OCI-LY7 (cell line): Measurements from ENCODE around the gene GK. TPM values are rescaled to one million over a fixed set of nuclear protein-coding genes. Genes with fewer than 3 reads are reported as not detected.
A peak's percentile ranks its signal among the peaks of the same experiment; 100 is the strongest.

Experiments
- BruUV-seq: library from RNA; stranded (reverse); fragments of 400-500 nt; replicated peaks from 2 replicates; lab custom pipeline; 2021; lab: Mats Ljungman, UMichigan
- CTCF ChIA-PET: fragments of 300-600 bp; sonication (Branson Sonifier 250); formaldehyde crosslinking; loops from one replicate; lab custom pipeline; 2022; ENCODE audit warnings: antibody characterized with exemption; ENCODE audit not compliant: unreplicated experiment; lab: Charles Lee
- POLR2A ChIA-PET: fragments of 300-600 bp; sonication (Branson Sonifier 250); formaldehyde crosslinking; loops from one replicate; lab custom pipeline; 2022; ENCODE audit warnings: antibody characterized with exemption; lab: Charles Lee
- DNase-seq: peaks from one replicate; pipeline ENCODE4 v3.0.0-alpha.2; 2015; ENCODE audit warnings: low spot score
- H2AFZ ChIP-seq: fragments of 200-600 bp; sonication (generic), shearing (Covaris generic); 2 replicates; pipeline ENCODE4 v1.6.1; 2014; ENCODE audit warnings: mild to moderate bottlenecking, antibody characterized with exemption, low read length, moderate library complexity
- H3K27ac ChIP-seq: fragments of 200-600 bp; sonication (generic); 2 replicates; pipeline ENCODE4 v1.5.1; 2014; ENCODE audit warnings: mixed run types, low read depth, mild to moderate bottlenecking, moderate library complexity, low read length, inconsistent platforms; ENCODE audit not compliant: poor library complexity, severe bottlenecking
- H3K36me3 ChIP-seq: fragments of 200-600 bp; sonication (generic); 2 replicates; pipeline ENCODE4 v1.6.1; 2014; ENCODE audit warnings: mild to moderate bottlenecking, antibody characterized with exemption, low read length, moderate library complexity, mixed read lengths; ENCODE audit not compliant: insufficient read depth
- H3K4me1 ChIP-seq: fragments of 200-600 bp; sonication (generic); 2 replicates; pipeline ENCODE4 v1.5.1; 2014; ENCODE audit warnings: mild to moderate bottlenecking, low read length; ENCODE audit not compliant: insufficient read depth, poor library complexity, severe bottlenecking
- H3K4me2 ChIP-seq: fragments of 200-600 bp; sonication (generic); 2 replicates; pipeline ENCODE4 v1.6.1; 2014; ENCODE audit warnings: mild to moderate bottlenecking, low read length
- H3K4me3 ChIP-seq: fragments of 200-600 bp; sonication (generic); 2 replicates; pipeline ENCODE4 v1.5.1; 2014; ENCODE audit warnings: mild to moderate bottlenecking, low read depth, low read length; ENCODE audit not compliant: poor library complexity, severe bottlenecking
- H3K79me2 ChIP-seq: fragments of 200-600 bp; sonication (generic); 2 replicates; pipeline ENCODE4 v1.6.1; 2016; ENCODE audit warnings: low read depth, mild to moderate bottlenecking, low read length, moderate library complexity, mixed read lengths; ENCODE audit not compliant: insufficient read depth
- H3K9me2 ChIP-seq: fragments of 200-600 bp; sonication (generic); 2 replicates; pipeline ENCODE4 v1.6.1; 2016; ENCODE audit warnings: mild to moderate bottlenecking, low read length, mixed read lengths; ENCODE audit not compliant: insufficient read depth
- H3K9me3 ChIP-seq: fragments of 200-600 bp; sonication (generic); 2 replicates; pipeline ENCODE4 v1.6.1; 2014; ENCODE audit warnings: mild to moderate bottlenecking, mixed run types, low read length, mixed read lengths
- H4K20me1 ChIP-seq: fragments of 200-600 bp; sonication (generic); 2 replicates; pipeline ENCODE4 v1.6.1; 2014; ENCODE audit warnings: mild to moderate bottlenecking, antibody characterized with exemption, low read length, moderate library complexity, mixed read lengths; ENCODE audit not compliant: insufficient read depth
- CTCF ChIP-seq: fragments of 200-600 bp; sonication (generic); conservative IDR thresholded peaks from 2 replicates; pipeline ENCODE4 v1.5.1; 2014; ENCODE audit warnings: mild to moderate bottlenecking, antibody characterized with exemption, low read length, moderate library complexity, mixed read lengths
- EZH2phosphoT487 ChIP-seq: fragments of 200-600 bp; sonication (generic); IDR thresholded peaks from 2 replicates; pipeline ENCODE4 v1.6.1; 2018; ENCODE audit warnings: low read depth, borderline replicate concordance, mild to moderate bottlenecking, mixed run types, antibody characterized with exemption, low read length, moderate library complexity, mixed read lengths
- intact Hi-C: fragments of 100-400 bp; cut with micrococcal nuclease; formaldehyde crosslinking; loops from one replicate; pipeline ENCODE4 v1.10.0; 2022; ENCODE audit not compliant: unreplicated experiment
- total RNA-seq, 2 experiments: library from RNA; depleted of rRNA in 1 of 2; stranded (reverse); fragments of >200 nt in 1 of 2; shearing (Covaris generic) in 1 of 2; gene quantifications; 2 replicates each; pipeline ENCODE4 v1.2.3, GENCODE V29; 2014 to 2022

Gene GK
- total RNA-seq, 2 experiments from 2014 or later = 10.1 to 19.7 TPM

- Histone ChIP-seq H4K20me1 (no peaks in the 10 kb centered on the region), H3K4me2 (no peak overlapping the region), H3K27ac (no peak overlapping the region), H3K4me3 (no peak overlapping the region), H3K4me1 (no peaks in the 10 kb centered on the region), H3K36me3 (no peaks in the 10 kb centered on the region), H3K9me2 (no peaks in the 10 kb centered on the region), H2AFZ (no peak overlapping the region), H3K9me3 (no peaks in the 10 kb centered on the region), H3K79me2 (no peaks in the 10 kb centered on the region)
- TF ChIP-seq CTCF = no peak
- no peak for TF ChIP-seq EZH2phosphoT487
- no TSS peak for BruUV-seq
- POLR2A ChIA-PET = no interaction called here
- CTCF ChIA-PET = no interaction called here
- intact Hi-C loops = no loop called here
- no peak for DNase-seq
These were observed 38.0 kb upstream of the GK start for GRCh38 chrX:30615229-30615628.

- no peak for TF ChIP-seq EZH2phosphoT487
- TF ChIP-seq CTCF = peak; percentile 44
- Histone ChIP-seq H4K20me1 (no peaks in the 10 kb centered on the region), H3K9me2 (no peaks in the 10 kb centered on the region), H3K4me1 (no peaks in the 10 kb centered on the region), H2AFZ (no peak overlapping the region), H3K27ac (no peak overlapping the region), H3K9me3 (no peaks in the 10 kb centered on the region), H3K36me3 (no peaks in the 10 kb centered on the region), H3K4me2 (no peak overlapping the region), H3K4me3 (no peak overlapping the region), H3K79me2 (no peaks in the 10 kb centered on the region)
- intact Hi-C loops = no loop called here
- peak; percentile 12 for DNase-seq
- ChIA-PET CTCF (no interaction called here), POLR2A (interaction anchor here (0.6 kb wide), 1 partner anchor 14 kb away, joined by 3 read pairs; no protein-coding TSS in a partner anchor)
- BruUV-seq = no TSS peak
These were observed 35.0 kb upstream of the GK start for GRCh38 chrX:30618160-30618765.

GRCh38 chrX:30620125-30620524 is 33.1 kb upstream of the GK start:
- TF ChIP-seq CTCF = no peak
- TF ChIP-seq EZH2phosphoT487 = no peak
- H4K20me1 ChIP-seq = no peaks in the 10 kb centered on the region
- no peak overlapping the region for H2AFZ ChIP-seq
- no peaks in the 10 kb centered on the region for H3K9me3 ChIP-seq
- H3K4me1 ChIP-seq = no peaks in the 10 kb centered on the region
- ChIA-PET POLR2A (no interaction called here), CTCF (no interaction called here)
- H3K4me3 ChIP-seq = no peak overlapping the region
- H3K4me2 ChIP-seq = no peak overlapping the region
- no peak overlapping the region for H3K27ac ChIP-seq
- H3K9me2 ChIP-seq = no peaks in the 10 kb centered on the region
- no peaks in the 10 kb centered on the region for H3K79me2 ChIP-seq
- no peak for DNase-seq
- no peaks in the 10 kb centered on the region for H3K36me3 ChIP-seq
- intact Hi-C loops = no loop called here
- no TSS peak for BruUV-seq
